Fibroblast of villous mesenchyme (primary cell): ENCODE results near the gene SCTR. TPM values are rescaled to one million over a fixed set of nuclear protein-coding genes. Genes with fewer than 3 reads are reported as not detected.

Experiments used
- DNase-seq: peaks from one replicate; pipeline ENCODE4 v3.0.0-alpha.2; 2010; ENCODE audit warnings: low read depth
- H3K4me3 ChIP-seq: 2 replicates; pipeline ENCODE4 v1.5.1; 2011; ENCODE audit warnings: low read depth, mild to moderate bottlenecking, low read length
- CTCF ChIP-seq: IDR thresholded peaks from 2 replicates; pipeline ENCODE4 v1.5.1; 2012; ENCODE audit warnings: low read depth, mild to moderate bottlenecking, low read length; ENCODE audit not compliant: insufficient read depth
- total RNA-seq: library from RNA; depleted of rRNA; stranded (reverse); fragments of >200 nt; gene quantifications from 2 replicates; pipeline ENCODE4 v1.2.3, GENCODE V29; 2012

Gene SCTR
- total RNA-seq, 1 donor = not detected

- TF ChIP-seq CTCF = no peak
- H3K4me3 ChIP-seq = no peak overlapping the region
- no peak for DNase-seq
Observed at GRCh38 chr2:119508756-119509155, 15.5 kb downstream of the SCTR start.

DNA sequence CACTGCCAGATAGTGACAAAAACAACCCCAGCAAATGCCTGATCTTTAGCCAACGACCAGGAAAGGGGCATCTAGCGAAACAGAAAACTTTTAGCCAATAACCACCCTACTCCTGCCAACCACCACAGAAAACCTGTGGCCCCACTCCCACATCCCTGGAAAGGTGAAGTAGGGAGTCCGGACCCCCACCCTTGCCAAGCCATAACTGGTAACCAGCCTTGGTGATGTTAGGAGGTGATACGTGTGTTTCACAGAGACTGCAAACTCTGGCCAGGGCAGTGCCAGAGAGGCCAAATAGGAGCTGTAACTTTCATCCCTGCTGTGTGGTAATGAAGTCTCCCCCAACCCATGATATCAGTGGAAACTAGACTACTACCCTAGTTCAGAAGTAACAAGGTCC, 27.6 kb downstream of the SCTR start:
- H3K4me3 ChIP-seq = no peak overlapping the region
- TF ChIP-seq CTCF = no peak
- no peak for DNase-seq

DNA sequence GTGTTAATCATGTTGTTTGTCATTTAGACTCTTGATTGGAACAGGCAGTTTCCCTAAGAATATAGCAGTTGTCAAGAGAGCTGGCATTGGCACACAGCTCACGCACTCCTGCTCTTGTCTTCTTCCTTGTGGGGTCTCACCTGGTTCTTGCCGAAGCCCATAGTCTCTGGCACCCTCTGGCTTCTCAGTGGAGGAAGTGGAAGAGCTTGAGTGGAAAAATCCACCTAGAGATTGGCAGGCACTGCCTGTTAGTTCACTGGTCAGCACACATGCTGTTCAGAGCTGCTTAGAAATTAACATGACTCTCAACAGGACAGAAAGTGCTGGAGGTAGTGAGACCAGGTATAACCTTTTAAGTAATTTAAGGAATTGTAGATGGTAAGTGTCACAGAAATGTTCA, 28.3 kb downstream of the SCTR start:
- TF ChIP-seq CTCF = no peak
- no peak for DNase-seq
- H3K4me3 ChIP-seq = no peak overlapping the region

DNA sequence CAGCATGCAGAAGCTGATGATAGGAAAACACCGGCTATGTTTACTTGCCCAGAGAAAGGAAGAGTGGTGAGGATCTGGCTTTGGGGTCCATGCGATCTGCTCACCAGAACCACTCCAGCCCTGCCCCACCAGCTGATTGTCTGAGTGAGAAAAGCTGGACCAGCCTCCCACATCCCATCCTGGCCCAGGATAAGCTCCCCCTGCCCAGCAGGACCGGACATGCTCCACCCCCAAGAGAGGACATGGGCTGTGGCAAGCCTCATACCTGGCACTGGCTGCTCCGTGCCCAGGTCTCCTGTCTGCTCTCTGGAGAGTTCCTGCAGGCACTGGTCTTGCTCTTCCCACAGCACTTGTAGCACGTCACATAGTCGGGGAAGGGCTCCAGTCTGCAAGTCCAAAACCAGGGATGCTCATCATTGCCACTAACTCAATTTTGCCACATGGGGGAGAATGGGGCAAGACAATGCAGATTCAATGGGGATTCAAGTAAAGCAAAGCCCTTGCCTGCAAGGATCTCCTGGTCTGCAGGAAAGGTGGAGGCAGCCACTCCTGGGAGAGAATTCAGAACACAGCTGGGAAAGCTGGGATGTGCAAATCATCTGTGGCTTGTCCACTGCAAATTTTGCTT, 30.0 kb downstream of the SCTR start:
- no peak for TF ChIP-seq CTCF
- H3K4me3 ChIP-seq = no peak overlapping the region
- DNase-seq = no peak

GRCh38 chr2:119491776-119492525, 32.3 kb downstream of the SCTR start:
- peak; percentile 52 for DNase-seq
- TF ChIP-seq CTCF = no peak
- no peak overlapping the region for H3K4me3 ChIP-seq

GRCh38 chr2:119490653-119491195, 33.6 kb downstream of the SCTR start:
- H3K4me3 ChIP-seq = no peak overlapping the region
- DNase-seq = no peak
- no peak for TF ChIP-seq CTCF
